Lung (tissue), 12 donors: Measurements from ENCODE around the gene STX16. TPM values are rescaled to one million over a fixed set of nuclear protein-coding genes. Genes with fewer than 3 reads are reported as not detected.
"Not testable (repeated sequence)": the region's sequence is repeated elsewhere in the genome, so short reads cannot be mapped to it uniquely, and the experiment has no call there.

Source experiments
- ATAC-seq: fragments of 200-7000 bp; cut with Tn5 transposase; one replicate; pipeline ENCODE4 v1.9.1; 2020; ENCODE audit warnings: moderate number of reproducible peaks; ENCODE audit not compliant: insufficient read depth, low FRiP score
- DNase-seq, 3 donors: peaks; one replicate each; pipeline ENCODE4 v3.0.0-alpha.2; 2013 to 2017
- H3K27ac ChIP-seq, 2 donors: one replicate each; pipeline ENCODE4 v1.5.1; 2013; ENCODE audit warnings: mild to moderate bottlenecking in 2 of 2, moderate library complexity in 2 of 2, control low read depth in 1 of 2, inconsistent platforms in 1 of 2, low read depth in 1 of 2, low read length in 1 of 2
- H3K27me3 ChIP-seq, 3 donors: one replicate each; pipeline ENCODE4 v1.5.1; 2013; ENCODE audit warnings: low read length in 2 of 3; ENCODE audit not compliant: control insufficient read depth in 3 of 3, insufficient read depth in 3 of 3
- H3K36me3 ChIP-seq, 4 donors: one replicate each; pipeline ENCODE4 v1.5.1; 2013; ENCODE audit warnings: low read length in 4 of 4, mild to moderate bottlenecking in 1 of 4, moderate library complexity in 1 of 4; ENCODE audit not compliant: control insufficient read depth in 4 of 4, insufficient read depth in 4 of 4
- H3K4me1 ChIP-seq, 5 donors: one replicate each; pipeline ENCODE4 v1.5.1; 2013; ENCODE audit warnings: low read length in 5 of 5, mild to moderate bottlenecking in 2 of 5, moderate library complexity in 1 of 5; ENCODE audit not compliant: control insufficient read depth in 5 of 5, insufficient read depth in 5 of 5
- H3K4me3 ChIP-seq: one replicate; pipeline ENCODE4 v1.5.1; 2013; ENCODE audit warnings: mild to moderate bottlenecking, control low read depth, moderate library complexity
- H3K9ac ChIP-seq, 2 donors: one replicate each; pipeline ENCODE4 v1.5.1; 2013; ENCODE audit warnings: low read length in 2 of 2, control low read depth in 1 of 2; ENCODE audit not compliant: insufficient read depth in 1 of 2
- H3K9me3 ChIP-seq, 4 donors: one replicate each; pipeline ENCODE4 v1.5.1; 2013; ENCODE audit warnings: low read length in 3 of 4, mild to moderate bottlenecking in 1 of 4, moderate library complexity in 1 of 4; ENCODE audit not compliant: control insufficient read depth in 4 of 4, insufficient read depth in 3 of 4
- WGBS, 2 donors: extraction: QIAGEN DNeasy Blood & Tissue Kit; methylation state at CpG; one replicate each; pipeline ENCODE4 v1.1.7; 2013; 5-methylcytosine and 5-hydroxymethylcytosine counted together
- polyA plus RNA-seq, 2 donors: library from polyadenylated mRNA; stranded (reverse); fragments of 200-250 nt; gene quantifications; one replicate each; pipeline ENCODE4 v1.2.1, GENCODE V29; 2013
- total RNA-seq, 2 donors: library from RNA; depleted of rRNA in 1 of 2; stranded (reverse); fragments of >200 nt in 1 of 2; gene quantifications; one replicate each; pipeline ENCODE4 v1.2.1, GENCODE V29; 2014 to 2021
- TF ChIP-seq, protein P1 (sequence below): IDR thresholded peaks from 2 replicates; pipeline ENCODE4 v1.5.1; 2012; ENCODE audit warnings: mild to moderate bottlenecking; ENCODE audit errors: control extremely low read depth, extremely low read depth
- donor health status: control.
- donor health status: control.
- donor health status: Bipolar disorder and iron deficiency.
- donor health status: healthy.
- donor health status: DM: yes; HTN: yes; CAD: no.

The STX16 gene
- total and polyA plus RNA-seq, 4 donors, result 37.1 to 85.2 (median 46.9) TPM

DNA sequence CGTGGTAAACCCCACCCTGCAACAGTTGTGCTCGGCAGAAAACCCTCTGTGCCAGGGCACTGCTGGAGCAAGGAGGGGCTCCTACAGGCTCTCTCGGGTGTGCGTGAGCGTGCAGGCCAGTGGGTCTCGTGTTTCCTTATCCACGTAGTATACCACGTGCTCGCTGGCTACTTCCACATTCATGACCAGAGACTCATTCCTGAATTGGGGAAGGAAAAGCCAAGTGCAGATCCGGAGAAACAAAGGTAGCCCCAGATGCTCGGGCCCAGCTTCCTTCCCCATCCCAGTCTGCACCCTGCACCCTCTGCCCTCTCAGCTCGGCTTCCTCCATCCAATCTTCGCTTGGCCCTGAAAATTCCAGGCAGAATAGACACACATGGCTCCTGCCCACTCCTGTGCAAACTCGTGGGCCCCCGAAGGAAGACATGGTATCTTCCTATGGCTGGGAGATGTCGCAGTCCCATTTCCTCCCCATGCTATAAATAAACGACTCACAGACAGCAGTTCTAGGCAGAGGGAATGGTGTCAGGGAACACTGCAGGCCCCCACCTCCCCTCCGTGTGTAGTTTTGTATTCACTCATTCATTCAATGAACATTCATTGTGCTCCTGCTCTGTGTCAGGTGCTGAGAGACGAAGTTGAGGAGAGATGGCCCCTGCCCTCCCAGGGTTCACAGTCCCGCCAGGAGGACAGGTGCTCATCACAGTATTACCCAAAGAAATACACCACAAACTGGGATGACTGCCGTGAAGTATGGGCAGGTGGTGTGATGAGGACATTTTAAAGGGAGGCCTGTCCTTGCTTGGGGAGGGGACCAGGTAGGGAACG is 71.1 kb downstream of the STX16 start:
- 50 to 52% methylated on average over 22 of the region's 22 CpGs for WGBS, 2 donors
- Histone ChIP-seq H3K27ac (no peak overlapping the region), H3K36me3 (no peaks in the 10 kb centered on the region), H3K9me3 (peaks cover 0 to 3% (median 0%) of the 10 kb centered on the region in 4 donors), H3K4me3 (no peak overlapping the region), H3K9ac (no peak overlapping the region), H3K27me3 (peaks cover 0 to 5% (median 2%) of the 10 kb centered on the region in 3 donors), H3K4me1 (no peaks in the 10 kb centered on the region)
- DNase-seq, result peak in 1 of 3 donors; percentile 7
- TF ChIP-seq, protein P1, sequence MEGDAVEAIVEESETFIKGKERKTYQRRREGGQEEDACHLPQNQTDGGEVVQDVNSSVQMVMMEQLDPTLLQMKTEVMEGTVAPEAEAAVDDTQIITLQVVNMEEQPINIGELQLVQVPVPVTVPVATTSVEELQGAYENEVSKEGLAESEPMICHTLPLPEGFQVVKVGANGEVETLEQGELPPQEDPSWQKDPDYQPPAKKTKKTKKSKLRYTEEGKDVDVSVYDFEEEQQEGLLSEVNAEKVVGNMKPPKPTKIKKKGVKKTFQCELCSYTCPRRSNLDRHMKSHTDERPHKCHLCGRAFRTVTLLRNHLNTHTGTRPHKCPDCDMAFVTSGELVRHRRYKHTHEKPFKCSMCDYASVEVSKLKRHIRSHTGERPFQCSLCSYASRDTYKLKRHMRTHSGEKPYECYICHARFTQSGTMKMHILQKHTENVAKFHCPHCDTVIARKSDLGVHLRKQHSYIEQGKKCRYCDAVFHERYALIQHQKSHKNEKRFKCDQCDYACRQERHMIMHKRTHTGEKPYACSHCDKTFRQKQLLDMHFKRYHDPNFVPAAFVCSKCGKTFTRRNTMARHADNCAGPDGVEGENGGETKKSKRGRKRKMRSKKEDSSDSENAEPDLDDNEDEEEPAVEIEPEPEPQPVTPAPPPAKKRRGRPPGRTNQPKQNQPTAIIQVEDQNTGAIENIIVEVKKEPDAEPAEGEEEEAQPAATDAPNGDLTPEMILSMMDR, result no peak
- no peak for ATAC-seq

DNA sequence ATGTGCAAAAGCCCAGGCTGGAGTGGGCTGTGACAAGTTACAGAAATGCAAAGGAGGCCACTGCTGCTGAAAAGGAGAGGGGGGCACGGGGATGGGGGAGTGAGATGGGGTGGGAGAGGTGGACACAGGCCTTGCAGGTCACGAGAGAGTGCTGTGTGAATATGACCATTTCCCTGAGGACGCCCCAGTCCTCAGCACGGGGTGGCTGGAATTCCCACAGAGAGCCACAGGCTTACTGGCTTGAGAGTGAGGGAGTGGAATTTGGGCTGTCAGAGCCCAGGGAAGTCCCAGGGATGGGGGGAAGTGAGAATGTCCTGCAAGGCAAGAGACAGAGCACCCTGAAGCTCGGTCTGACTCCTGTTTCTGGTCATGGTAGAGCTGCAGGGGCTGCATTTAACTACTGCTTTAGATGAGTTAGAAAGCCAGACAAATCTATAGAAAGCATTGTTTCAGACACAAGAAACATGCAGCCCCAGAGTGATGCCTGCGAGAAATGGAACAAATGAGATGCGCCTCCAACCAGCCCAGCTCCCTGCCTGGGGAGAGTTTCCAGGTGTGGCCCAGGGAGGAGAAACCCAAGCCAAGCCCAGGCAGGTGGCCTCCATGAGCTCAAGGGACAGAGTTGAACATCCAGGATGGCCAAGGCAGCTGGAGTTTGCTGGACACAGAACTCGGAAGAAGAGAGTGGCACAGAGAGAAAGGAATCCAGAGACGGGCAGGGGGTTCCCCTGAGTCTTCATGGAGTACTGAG is 72.0 kb downstream of the STX16 start:
- Histone ChIP-seq H3K27me3 (peaks cover 0 to 5% (median 2%) of the 10 kb centered on the region in 3 donors), H3K4me3 (no peak overlapping the region), H3K9ac (no peak overlapping the region), H3K36me3 (no peaks in the 10 kb centered on the region), H3K9me3 (peaks cover 0 to 3% (median 1%) of the 10 kb centered on the region in 4 donors), H3K4me1 (no peaks in the 10 kb centered on the region), H3K27ac (no peak overlapping the region)
- TF ChIP-seq, protein P1, result no peak
- 76 to 89% methylated on average over 9 of the region's 9 CpGs for WGBS, 2 donors
- DNase-seq, result peak in 1 of 3 donors; percentile 7
- no peak for ATAC-seq

DNA sequence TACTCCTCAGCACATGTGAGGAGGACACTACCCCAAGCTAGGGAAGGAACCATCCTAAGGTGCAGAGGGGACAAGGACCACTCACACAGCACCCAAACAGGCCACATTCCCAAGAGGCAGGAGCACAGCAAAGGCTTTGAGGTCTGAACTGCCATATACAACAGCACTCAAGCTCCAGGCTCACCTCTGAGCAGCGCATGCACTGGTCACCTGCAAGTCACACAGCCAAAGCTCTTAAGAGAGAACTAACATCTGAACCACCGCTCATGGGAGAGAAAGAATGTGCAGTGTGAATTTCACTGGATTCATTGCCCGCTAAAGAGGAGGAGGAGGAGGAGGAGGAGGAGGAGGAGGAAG is 72.5 kb downstream of the STX16 start:
- TF ChIP-seq, protein P1, result no peak
- no peak overlapping the region for H3K4me3 ChIP-seq
- peaks cover 0 to 4% (median 1%) of the 10 kb centered on the region in 4 donors for H3K9me3 ChIP-seq
- H3K36me3 ChIP-seq, result no peaks in the 10 kb centered on the region
- no peaks in the 10 kb centered on the region for H3K4me1 ChIP-seq
- WGBS, 2 donors, result 78 to 94% methylated on average over 3 of the region's 3 CpGs
- DNase-seq (no peak), ATAC-seq (no peak)
- H3K27me3 ChIP-seq, result peaks cover 0 to 5% (median 2%) of the 10 kb centered on the region in 3 donors
- H3K27ac ChIP-seq, result no peak overlapping the region
- no peak overlapping the region for H3K9ac ChIP-seq

DNA sequence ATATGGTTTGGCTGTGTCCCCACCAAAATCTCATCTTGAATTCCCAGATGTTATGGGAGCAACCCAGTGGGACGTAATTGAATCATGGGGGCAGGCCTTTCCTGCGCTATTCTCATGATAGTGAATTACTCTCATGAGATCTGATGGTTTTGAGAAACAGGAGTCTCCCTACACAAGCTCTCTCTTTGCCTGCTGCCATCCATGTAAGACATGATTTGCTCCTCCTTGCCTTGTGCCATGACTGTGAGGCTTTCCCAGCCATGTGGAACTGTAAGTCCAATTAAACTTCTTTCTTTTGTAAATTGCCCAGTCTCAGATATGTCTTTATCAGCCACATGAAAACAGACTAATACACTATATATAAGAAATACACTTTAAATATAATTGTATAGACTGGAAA is 75.1 kb downstream of the STX16 start:
- not testable (repeated sequence) for H3K27me3 ChIP-seq, H3K4me3 ChIP-seq, H3K27ac ChIP-seq, ATAC-seq, H3K9me3 ChIP-seq, DNase-seq, H3K9ac ChIP-seq, H3K36me3 ChIP-seq, H3K4me1 ChIP-seq
- WGBS, 2 donors, result 86 to 94% methylated on average over 2 of the region's 2 CpGs
